GM23338 (cell line): ENCODE measurements around the gene PRELID1.

Source experiments
- EZH2 ChIP-seq: fragments of 200-600 bp; sonication (generic); IDR thresholded peaks from one replicate; pipeline ENCODE4 v1.8.0; 2017; ENCODE audit warnings: antibody characterized with exemption, mild to moderate bottlenecking, low read depth; ENCODE audit not compliant: unreplicated experiment
- NANOG ChIP-seq: IDR thresholded peaks from 2 replicates; pipeline ENCODE4 v1.6.1; 2016; ENCODE audit warnings: antibody characterized with exemption, borderline replicate concordance
- POLR2AphosphoS5 ChIP-seq: IDR thresholded peaks from 2 replicates; pipeline ENCODE4 v1.6.1; 2016; ENCODE audit warnings: antibody characterized with exemption, low read depth
- TF ChIP-seq, protein P1 (sequence below), 2 experiments: fragments of 200-600 bp in 1 of 2; sonication (generic) in 1 of 2; conservative IDR thresholded peaks; 2 replicates each; pipeline versions ENCODE4 v1.5.1 to v1.6.1; 2016 to 2017; ENCODE audit warnings: antibody characterized with exemption in 2 of 2, low read depth in 2 of 2, mild to moderate bottlenecking in 2 of 2, moderate library complexity in 1 of 2
- TF ChIP-seq, protein P2 (sequence below): IDR thresholded peaks from one replicate; pipeline ENCODE4 v1.6.1; 2018; ENCODE audit warnings: antibody characterized with exemption; ENCODE audit not compliant: unreplicated experiment
- TF ChIP-seq, protein P3 (sequence below): IDR thresholded peaks from 2 replicates; pipeline ENCODE4 v1.6.1; 2016; ENCODE audit warnings: antibody characterized with exemption

DNA sequence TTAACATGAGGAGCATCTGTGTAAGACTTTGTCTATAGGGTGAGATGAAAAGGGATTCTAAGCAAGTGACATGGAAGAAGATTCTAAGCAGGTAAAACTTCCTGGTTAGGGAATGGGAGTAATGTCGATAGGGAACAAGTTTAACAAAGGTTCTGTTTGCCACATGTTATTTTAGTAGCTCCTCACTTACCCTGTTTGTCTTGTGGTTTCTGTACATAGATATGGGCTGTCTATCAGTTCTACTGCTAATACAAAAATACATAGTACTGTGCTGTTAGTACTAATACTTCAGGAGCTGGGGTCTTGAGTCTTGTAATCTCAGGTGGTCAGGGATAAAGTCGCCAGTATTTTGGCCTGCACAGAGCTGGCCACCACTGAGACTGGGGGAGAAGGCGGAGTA lies 32.9 kb upstream of the PRELID1 start:
- no peak for TF ChIP-seq NANOG
- TF ChIP-seq EZH2 = no peak
- TF ChIP-seq, protein P1, sequence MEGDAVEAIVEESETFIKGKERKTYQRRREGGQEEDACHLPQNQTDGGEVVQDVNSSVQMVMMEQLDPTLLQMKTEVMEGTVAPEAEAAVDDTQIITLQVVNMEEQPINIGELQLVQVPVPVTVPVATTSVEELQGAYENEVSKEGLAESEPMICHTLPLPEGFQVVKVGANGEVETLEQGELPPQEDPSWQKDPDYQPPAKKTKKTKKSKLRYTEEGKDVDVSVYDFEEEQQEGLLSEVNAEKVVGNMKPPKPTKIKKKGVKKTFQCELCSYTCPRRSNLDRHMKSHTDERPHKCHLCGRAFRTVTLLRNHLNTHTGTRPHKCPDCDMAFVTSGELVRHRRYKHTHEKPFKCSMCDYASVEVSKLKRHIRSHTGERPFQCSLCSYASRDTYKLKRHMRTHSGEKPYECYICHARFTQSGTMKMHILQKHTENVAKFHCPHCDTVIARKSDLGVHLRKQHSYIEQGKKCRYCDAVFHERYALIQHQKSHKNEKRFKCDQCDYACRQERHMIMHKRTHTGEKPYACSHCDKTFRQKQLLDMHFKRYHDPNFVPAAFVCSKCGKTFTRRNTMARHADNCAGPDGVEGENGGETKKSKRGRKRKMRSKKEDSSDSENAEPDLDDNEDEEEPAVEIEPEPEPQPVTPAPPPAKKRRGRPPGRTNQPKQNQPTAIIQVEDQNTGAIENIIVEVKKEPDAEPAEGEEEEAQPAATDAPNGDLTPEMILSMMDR (conservative IDR thresholded peaks at IDR 0.05; ENCODE audit: low read depth in 2 of 2) = no peak
- TF ChIP-seq POLR2AphosphoS5 = no peak
- TF ChIP-seq, protein P2, sequence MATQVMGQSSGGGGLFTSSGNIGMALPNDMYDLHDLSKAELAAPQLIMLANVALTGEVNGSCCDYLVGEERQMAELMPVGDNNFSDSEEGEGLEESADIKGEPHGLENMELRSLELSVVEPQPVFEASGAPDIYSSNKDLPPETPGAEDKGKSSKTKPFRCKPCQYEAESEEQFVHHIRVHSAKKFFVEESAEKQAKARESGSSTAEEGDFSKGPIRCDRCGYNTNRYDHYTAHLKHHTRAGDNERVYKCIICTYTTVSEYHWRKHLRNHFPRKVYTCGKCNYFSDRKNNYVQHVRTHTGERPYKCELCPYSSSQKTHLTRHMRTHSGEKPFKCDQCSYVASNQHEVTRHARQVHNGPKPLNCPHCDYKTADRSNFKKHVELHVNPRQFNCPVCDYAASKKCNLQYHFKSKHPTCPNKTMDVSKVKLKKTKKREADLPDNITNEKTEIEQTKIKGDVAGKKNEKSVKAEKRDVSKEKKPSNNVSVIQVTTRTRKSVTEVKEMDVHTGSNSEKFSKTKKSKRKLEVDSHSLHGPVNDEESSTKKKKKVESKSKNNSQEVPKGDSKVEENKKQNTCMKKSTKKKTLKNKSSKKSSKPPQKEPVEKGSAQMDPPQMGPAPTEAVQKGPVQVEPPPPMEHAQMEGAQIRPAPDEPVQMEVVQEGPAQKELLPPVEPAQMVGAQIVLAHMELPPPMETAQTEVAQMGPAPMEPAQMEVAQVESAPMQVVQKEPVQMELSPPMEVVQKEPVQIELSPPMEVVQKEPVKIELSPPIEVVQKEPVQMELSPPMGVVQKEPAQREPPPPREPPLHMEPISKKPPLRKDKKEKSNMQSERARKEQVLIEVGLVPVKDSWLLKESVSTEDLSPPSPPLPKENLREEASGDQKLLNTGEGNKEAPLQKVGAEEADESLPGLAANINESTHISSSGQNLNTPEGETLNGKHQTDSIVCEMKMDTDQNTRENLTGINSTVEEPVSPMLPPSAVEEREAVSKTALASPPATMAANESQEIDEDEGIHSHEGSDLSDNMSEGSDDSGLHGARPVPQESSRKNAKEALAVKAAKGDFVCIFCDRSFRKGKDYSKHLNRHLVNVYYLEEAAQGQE = no peak
- TF ChIP-seq, protein P3, sequence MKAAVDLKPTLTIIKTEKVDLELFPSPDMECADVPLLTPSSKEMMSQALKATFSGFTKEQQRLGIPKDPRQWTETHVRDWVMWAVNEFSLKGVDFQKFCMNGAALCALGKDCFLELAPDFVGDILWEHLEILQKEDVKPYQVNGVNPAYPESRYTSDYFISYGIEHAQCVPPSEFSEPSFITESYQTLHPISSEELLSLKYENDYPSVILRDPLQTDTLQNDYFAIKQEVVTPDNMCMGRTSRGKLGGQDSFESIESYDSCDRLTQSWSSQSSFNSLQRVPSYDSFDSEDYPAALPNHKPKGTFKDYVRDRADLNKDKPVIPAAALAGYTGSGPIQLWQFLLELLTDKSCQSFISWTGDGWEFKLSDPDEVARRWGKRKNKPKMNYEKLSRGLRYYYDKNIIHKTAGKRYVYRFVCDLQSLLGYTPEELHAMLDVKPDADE = no peak
